B cell (primary cell): ENCODE results near the gene RUFY3. TPM values are rescaled to one million over a fixed set of nuclear protein-coding genes. Genes with fewer than 3 reads are reported as not detected.
"Not testable (repeated sequence)": the region's sequence is repeated elsewhere in the genome, so short reads cannot be mapped to it uniquely, and the experiment has no call there.

Source experiments
- ATAC-seq: fragments of 200-7000 bp; cut with Tn5 transposase; one replicate; pipeline ENCODE4 v1.10.0; 2021; ENCODE audit warnings: low read depth, mild to moderate bottlenecking, moderate number of reproducible peaks, moderate library complexity
- CTCF ChIA-PET: fragments of 350-600 bp; sonication (Branson Sonifier 250); formaldehyde crosslinking; loops from one replicate; lab custom pipeline; 2021; ENCODE audit warnings: antibody characterized with exemption, inconsistent platforms; lab: Charles Lee
- POLR2A ChIA-PET: fragments of 350-600 bp; sonication (Branson Sonifier 250); formaldehyde crosslinking; loops from one replicate; lab custom pipeline; 2021; ENCODE audit warnings: antibody characterized with exemption; lab: Charles Lee
- DNase-seq: peaks from one replicate; pipeline ENCODE4 v3.0.0; 2013
- H2AFZ ChIP-seq: 2 replicates; pipeline ENCODE4 v1.6.1; 2012; ENCODE audit warnings: mild to moderate bottlenecking, low read depth, low read length; ENCODE audit not compliant: insufficient read depth, poor library complexity, severe bottlenecking
- H3K27ac ChIP-seq, 2 donors: 1 replicate in 1 of 2; 2 replicates in 1 of 2; pipeline ENCODE4 v1.5.1; 2012 to 2013; ENCODE audit warnings: low read length in 2 of 2, mild to moderate bottlenecking in 2 of 2, moderate library complexity in 1 of 2
- H3K27me3 ChIP-seq, 4 experiments: fragments of 200-600 bp in 1 of 4; sonication (generic) in 1 of 4; replicated peaks in 1 of 4; 1 replicate in 2 of 4; 2 replicates in 2 of 4; pipeline versions ENCODE4 v1.6.1 to v1.7.0; 2013 to 2016; ENCODE audit warnings: low read length in 3 of 4, mild to moderate bottlenecking in 2 of 4, mixed read lengths in 1 of 4, moderate library complexity in 1 of 4; ENCODE audit not compliant: insufficient read depth in 4 of 4, control insufficient read depth in 3 of 4; ENCODE audit errors: control extremely low read depth in 1 of 4
- H3K36me3 ChIP-seq, 2 experiments: replicated peaks in 1 of 2; 1 replicate in 1 of 2; 2 replicates in 1 of 2; pipeline versions ENCODE4 v1.6.1 to v1.7.1; 2013; ENCODE audit warnings: low read length in 1 of 2; ENCODE audit not compliant: insufficient read depth in 2 of 2, control insufficient read depth in 1 of 2; ENCODE audit errors: control extremely low read depth in 1 of 2, extremely low read depth in 1 of 2
- H3K4me1 ChIP-seq, 2 donors: fragments of 200-600 bp in 1 of 2; sonication (generic) in 1 of 2; 1 replicate in 1 of 2; 2 replicates in 1 of 2; pipeline versions ENCODE4 v1.5.1 to v1.6.1; 2013 to 2017; ENCODE audit warnings: low read length in 2 of 2; ENCODE audit not compliant: control insufficient read depth in 2 of 2, insufficient read depth in 2 of 2
- H3K4me2 ChIP-seq: replicated peaks from 2 replicates; pipeline ENCODE3; 2012; ENCODE audit warnings: mild to moderate bottlenecking, low read depth, low read length; ENCODE audit not compliant: poor library complexity, severe bottlenecking
- H3K4me3 ChIP-seq, 5 experiments: fragments of 200-600 bp in 1 of 5; sonication (generic) in 1 of 5; 1 replicate in 3 of 5; 2 replicates in 2 of 5; pipeline versions ENCODE4 v1.5.1 to v1.7.0; 2011 to 2016; ENCODE audit warnings: low read length in 4 of 5, mild to moderate bottlenecking in 4 of 5, low read depth in 2 of 5, control low read depth in 1 of 5, moderate library complexity in 1 of 5; ENCODE audit not compliant: insufficient read depth in 1 of 5; ENCODE audit errors: control extremely low read depth in 1 of 5, extremely low read depth in 1 of 5
- H3K79me2 ChIP-seq: fragments of 200-600 bp; sonication (generic); one replicate; pipeline ENCODE4 v1.6.0; 2016; ENCODE audit warnings: low read length; ENCODE audit not compliant: control insufficient read depth, insufficient read depth
- H3K9ac ChIP-seq: fragments of 200-600 bp; sonication (generic); 2 replicates; pipeline ENCODE4 v1.6.1; 2017; ENCODE audit warnings: mild to moderate bottlenecking, low read length, moderate library complexity
- H3K9me3 ChIP-seq, 3 donors: one replicate each; pipeline versions ENCODE4 v1.6.1 to v1.7.1; 2013; ENCODE audit warnings: low read length in 2 of 3; ENCODE audit not compliant: control insufficient read depth in 2 of 3, insufficient read depth in 1 of 3; ENCODE audit errors: control extremely low read depth in 1 of 3
- H4K20me1 ChIP-seq: 2 replicates; pipeline ENCODE4 v1.6.0; 2012; ENCODE audit warnings: mild to moderate bottlenecking, low read length; ENCODE audit not compliant: insufficient read depth, control insufficient read depth, poor library complexity, severe bottlenecking
- H3K27ac Mint-ChIP-seq: one replicate; pipeline ENCODE4 v1.8.0; 2021; ENCODE audit warnings: mixed read lengths
- H3K27me3 Mint-ChIP-seq: one replicate; pipeline ENCODE4 v1.8.0; 2021; ENCODE audit warnings: mixed read lengths
- H3K4me1 Mint-ChIP-seq: one replicate; pipeline ENCODE4 v1.8.0; 2021; ENCODE audit warnings: mixed read lengths
- H3K4me3 Mint-ChIP-seq: one replicate; pipeline ENCODE4 v1.8.0; 2021; ENCODE audit warnings: mixed read lengths
- H3K9me3 Mint-ChIP-seq: one replicate; pipeline ENCODE4 v1.8.0; 2022; ENCODE audit warnings: mixed read lengths; ENCODE audit not compliant: insufficient read depth
- EZH2 ChIP-seq: IDR thresholded peaks from 2 replicates; pipeline ENCODE4 v1.6.1; 2012; ENCODE audit warnings: borderline replicate concordance, low read depth, mild to moderate bottlenecking, moderate library complexity, low read length; ENCODE audit not compliant: insufficient read depth, poor library complexity, severe bottlenecking
- whole genome bisulfite sequencing: methylation state at CpG from one replicate; pipeline ENCODE4 v1.1.5; 2013; ENCODE audit warnings: missing lambda C conversion rate; ENCODE audit not compliant: insufficient coverage; 5-methylcytosine and 5-hydroxymethylcytosine counted together
- intact Hi-C: fragments of 100-400 bp; cut with micrococcal nuclease; formaldehyde crosslinking; loops from one replicate; pipeline ENCODE4 v1.10.0; 2022
- polyA plus RNA-seq: library from polyadenylated mRNA; depleted of rRNA; stranded (reverse); fragments of >200 nt; gene quantifications from 2 replicates; pipeline ENCODE4 v1.2.3, GENCODE V29; 2012
- total RNA-seq, 2 donors: library from RNA; stranded (reverse); fragments of 120-200 nt in 1 of 2; gene quantifications; 1 replicate in 1 of 2; 2 replicates in 1 of 2; pipeline versions ENCODE4 v1.2.3 to v1.2.4, GENCODE V29; 2013 to 2022
- TF ChIP-seq, protein P1 (sequence below): fragments of 200-600 bp; IDR thresholded peaks from one replicate; pipeline ENCODE4 v1.8.0; 2022; ENCODE audit warnings: antibody characterized with exemption, mild to moderate bottlenecking

The RUFY3 gene
- total and polyA plus RNA-seq, 2 donors (not counting 1 experiment from before 2014, with no cell fraction given), result 26.1 to 74.1 TPM

DNA sequence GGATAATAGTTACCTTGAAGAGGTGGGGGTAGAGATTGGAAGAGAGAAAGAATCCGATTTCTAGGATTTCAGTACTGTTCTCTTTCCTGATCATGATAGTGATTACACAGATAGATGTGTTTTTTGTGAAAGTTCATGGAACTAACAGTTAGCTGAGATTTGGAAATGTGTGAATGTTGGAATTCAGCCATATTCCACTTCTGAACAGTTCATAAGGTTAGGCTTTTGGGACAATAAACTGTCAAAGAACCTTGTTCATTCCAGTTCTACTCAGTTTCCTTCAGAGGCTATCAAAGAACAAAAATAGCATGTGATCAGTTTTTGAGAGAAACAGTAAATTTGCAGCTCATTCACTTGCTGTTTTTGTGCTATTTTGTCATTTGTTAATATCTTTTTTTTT is 43.6 kb downstream of the RUFY3 start:
- Histone ChIP-seq H3K4me1 (no peaks in the 10 kb centered on the region), H3K9ac (no peak overlapping the region), H3K27me3 (no peaks in the 10 kb centered on the region), H2AFZ (no peak overlapping the region), H3K4me3 (no peak overlapping the region), H4K20me1 (peaks cover 5% of the 10 kb centered on the region), H3K27ac (no peak overlapping the region), H3K9me3 (no peaks in the 10 kb centered on the region), H3K4me2 (no peak overlapping the region), H3K79me2 (peaks cover 5% of the 10 kb centered on the region), H3K36me3 (peaks cover 12 to 49% of the 10 kb centered on the region in 2 experiments)
- POLR2A ChIA-PET, result no interaction called here
- Mint-ChIP-seq H3K27ac (no peak overlapping the region), H3K27me3 (no peaks in the 10 kb centered on the region), H3K9me3 (no peaks in the 10 kb centered on the region), H3K4me3 (no peak overlapping the region), H3K4me1 (no peaks in the 10 kb centered on the region)
- ATAC-seq, result no peak
- CTCF ChIA-PET, result no interaction called here
- DNase-seq, result no peak
- TF ChIP-seq, protein P1, sequence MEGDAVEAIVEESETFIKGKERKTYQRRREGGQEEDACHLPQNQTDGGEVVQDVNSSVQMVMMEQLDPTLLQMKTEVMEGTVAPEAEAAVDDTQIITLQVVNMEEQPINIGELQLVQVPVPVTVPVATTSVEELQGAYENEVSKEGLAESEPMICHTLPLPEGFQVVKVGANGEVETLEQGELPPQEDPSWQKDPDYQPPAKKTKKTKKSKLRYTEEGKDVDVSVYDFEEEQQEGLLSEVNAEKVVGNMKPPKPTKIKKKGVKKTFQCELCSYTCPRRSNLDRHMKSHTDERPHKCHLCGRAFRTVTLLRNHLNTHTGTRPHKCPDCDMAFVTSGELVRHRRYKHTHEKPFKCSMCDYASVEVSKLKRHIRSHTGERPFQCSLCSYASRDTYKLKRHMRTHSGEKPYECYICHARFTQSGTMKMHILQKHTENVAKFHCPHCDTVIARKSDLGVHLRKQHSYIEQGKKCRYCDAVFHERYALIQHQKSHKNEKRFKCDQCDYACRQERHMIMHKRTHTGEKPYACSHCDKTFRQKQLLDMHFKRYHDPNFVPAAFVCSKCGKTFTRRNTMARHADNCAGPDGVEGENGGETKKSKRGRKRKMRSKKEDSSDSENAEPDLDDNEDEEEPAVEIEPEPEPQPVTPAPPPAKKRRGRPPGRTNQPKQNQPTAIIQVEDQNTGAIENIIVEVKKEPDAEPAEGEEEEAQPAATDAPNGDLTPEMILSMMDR, result no peak
- no peak for TF ChIP-seq EZH2
- WGBS, result 100% methylated on average over 1 of the region's 1 CpG
- intact Hi-C loops, result no loop called here

DNA sequence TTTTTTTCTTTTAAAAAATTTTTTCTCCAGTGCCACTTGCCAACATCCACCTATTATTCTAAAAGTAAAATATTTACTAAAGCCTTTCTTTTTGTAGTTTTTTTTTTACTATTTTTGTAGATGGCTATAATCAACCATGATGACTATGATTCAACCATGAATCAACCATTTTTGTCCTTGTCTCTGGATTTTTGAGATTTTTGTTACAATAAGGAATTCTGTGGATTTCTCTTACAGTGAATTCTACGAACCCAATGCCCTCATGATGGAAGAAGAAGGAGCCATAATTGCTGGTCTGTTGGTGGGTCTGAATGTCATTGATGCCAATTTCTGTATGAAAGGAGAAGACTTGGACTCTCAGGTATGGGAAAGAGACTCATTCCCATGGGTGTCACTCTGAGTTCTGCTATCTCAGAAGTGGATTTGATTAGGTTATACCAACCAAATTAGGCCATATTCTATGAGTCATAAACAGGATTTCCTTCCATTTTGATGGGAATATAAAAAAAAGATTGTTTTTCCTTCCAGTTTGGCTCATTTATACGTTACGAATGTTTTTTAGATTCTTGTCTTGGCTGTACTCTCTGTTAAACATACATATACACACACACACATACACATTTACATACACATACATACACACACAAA is 46.7 kb downstream of the RUFY3 start:
- intact Hi-C loops, result no loop called here
- Histone ChIP-seq H3K4me1 (no peaks in the 10 kb centered on the region), H3K79me2 (no peaks in the 10 kb centered on the region), H2AFZ (no peak overlapping the region), H3K9me3 (no peaks in the 10 kb centered on the region), H3K27ac (no peak overlapping the region), H3K36me3 (peaks cover 13 to 48% of the 10 kb centered on the region in 2 experiments), H3K4me3 (no peak overlapping the region), H3K9ac (no peak overlapping the region), H4K20me1 (no peaks in the 10 kb centered on the region), H3K4me2 (no peak overlapping the region), H3K27me3 (no peaks in the 10 kb centered on the region)
- H3K4me3 Mint-ChIP-seq, result no peak overlapping the region
- no peak overlapping the region for H3K27ac Mint-ChIP-seq
- ChIA-PET CTCF (no interaction called here), POLR2A (no interaction called here)
- TF ChIP-seq, protein P1, result no peak
- TF ChIP-seq EZH2, result no peak
- no peaks in the 10 kb centered on the region for H3K9me3 Mint-ChIP-seq
- peaks cover 4% of the 10 kb centered on the region for H3K4me1 Mint-ChIP-seq
- 100% methylated on average over 3 of the region's 3 CpGs for WGBS
- DNase-seq (no peak), ATAC-seq (no peak)
- no peaks in the 10 kb centered on the region for H3K27me3 Mint-ChIP-seq

DNA sequence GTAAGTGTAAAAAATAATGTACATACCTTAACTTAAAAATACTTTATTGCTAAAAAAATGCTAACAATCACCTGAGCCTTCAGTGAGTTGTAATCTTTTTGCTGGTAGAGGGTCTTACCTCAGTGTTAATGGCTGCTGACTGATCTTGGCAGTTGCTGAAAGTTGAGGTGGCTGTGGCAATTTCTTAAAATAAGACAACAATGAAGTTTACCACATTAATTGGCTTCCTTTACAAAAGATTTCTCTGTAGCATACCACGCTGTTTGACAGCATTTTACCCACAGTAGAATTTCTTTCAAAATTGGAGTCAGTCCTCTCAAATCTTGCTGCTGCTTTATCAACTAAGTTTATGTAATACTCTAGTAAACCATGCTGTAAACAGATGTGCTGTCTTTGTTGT is 47.6 kb downstream of the RUFY3 start:
- WGBS, result no CpG with 5 or more reads among the region's 1 CpG
- H3K27me3 ChIP-seq, CTCF ChIA-PET, H2AFZ ChIP-seq, intact Hi-C loops, DNase-seq, H3K4me3 ChIP-seq, H3K4me3 Mint-ChIP-seq, H3K9me3 Mint-ChIP-seq, H3K9me3 ChIP-seq, ATAC-seq, H3K4me1 Mint-ChIP-seq, H4K20me1 ChIP-seq, H3K27me3 Mint-ChIP-seq, H3K27ac ChIP-seq, H3K4me1 ChIP-seq, H3K4me2 ChIP-seq, H3K9ac ChIP-seq, POLR2A ChIA-PET, H3K27ac Mint-ChIP-seq, H3K79me2 ChIP-seq: not testable (repeated sequence)
- H3K36me3 ChIP-seq, result peaks cover 13 to 39% of the 10 kb centered on the region in 2 experiments
